NCI-H2227 treated with DMSO at 0.1 percent for 48 hours (cell line): ENCODE measurements around the gene LGALS12.
"Not testable (repeated sequence)": the region's sequence is repeated elsewhere in the genome, so short reads cannot be mapped to it uniquely, and the experiment has no call there.

Source experiments
- DNase-seq: peaks from one replicate; lab custom pipeline; 2025; lab: John Stamatoyannopoulos, UW

The LGALS12 gene

DNA sequence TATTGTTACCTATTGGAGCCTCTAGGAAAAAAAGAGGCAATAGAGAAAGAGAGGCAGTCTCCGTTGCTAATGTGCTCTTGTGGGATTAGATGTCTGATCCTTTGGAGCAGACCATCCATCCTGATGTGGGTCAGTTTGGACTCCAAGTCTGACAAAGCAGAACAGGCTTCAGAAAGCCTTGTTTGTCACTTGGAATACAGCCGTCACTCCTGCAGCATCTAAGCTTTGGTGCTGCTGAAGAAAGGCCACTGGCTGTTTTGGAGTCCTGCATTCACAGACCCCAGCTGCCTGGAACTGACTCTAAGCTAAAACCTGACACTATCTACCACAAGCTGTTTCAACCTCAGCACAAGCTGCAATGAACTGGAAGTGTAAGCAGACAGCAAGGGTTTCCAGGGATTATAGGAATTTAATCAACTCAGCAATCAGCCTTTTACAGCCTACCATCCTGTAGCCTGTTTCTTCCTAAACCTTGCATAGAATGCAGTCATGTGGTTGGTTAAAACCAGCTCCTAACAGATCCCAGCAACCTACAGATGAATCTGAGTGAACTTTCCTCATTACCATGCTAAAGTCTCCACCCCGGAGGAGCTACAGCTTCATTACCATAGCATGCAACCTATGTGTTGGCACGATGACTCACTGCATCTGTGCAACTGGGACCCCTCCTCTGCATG, 27.1 kb downstream of the LGALS12 start:
- no peak for DNase-seq

DNA sequence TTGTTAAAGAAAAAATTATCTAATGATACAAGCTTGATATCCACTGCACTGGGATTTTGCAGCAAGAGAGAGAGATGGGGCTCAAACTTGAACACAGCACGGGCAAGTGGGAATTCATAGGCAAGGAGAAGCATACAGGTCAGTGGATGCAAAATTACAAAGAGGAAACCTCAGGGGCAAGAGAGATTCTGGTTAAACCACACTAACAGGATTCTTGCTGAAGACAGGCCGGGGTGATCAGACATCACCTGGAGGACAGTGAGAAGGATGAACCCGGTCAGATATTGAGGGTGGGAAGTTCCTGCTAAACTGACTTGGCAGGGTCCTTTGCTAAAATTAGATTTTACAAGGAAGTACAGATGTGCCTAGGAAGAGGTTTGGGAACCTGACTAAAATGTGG, 28.2 kb downstream of the LGALS12 start:
- no peak for DNase-seq

DNA sequence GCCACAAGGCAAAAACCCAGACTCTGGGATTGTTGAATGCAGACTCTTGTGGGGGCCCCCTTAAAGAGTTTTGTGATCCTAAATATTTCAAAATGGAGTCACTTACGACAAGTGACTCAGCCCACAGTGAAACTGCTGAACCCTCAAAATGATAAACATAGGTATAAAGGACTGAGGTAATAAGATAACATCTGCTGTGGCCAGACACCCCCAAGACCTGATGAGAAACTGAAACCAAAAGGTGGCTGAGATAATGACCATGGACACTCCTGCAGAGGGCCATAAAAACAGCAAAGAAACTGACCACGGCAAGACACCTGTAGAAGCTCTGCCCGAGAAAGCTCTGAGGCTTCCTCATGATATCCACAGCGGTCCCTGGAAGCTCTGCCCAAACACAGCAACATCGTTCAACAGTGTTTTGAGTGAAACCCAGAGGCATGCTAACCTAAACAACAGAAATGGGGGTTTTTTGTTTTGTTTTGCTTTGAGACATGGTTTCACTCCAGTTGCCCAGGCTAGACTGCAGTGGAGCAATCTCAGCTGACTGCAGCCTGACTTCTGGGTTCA, 29.1 kb downstream of the LGALS12 start:
- no peak for DNase-seq

DNA sequence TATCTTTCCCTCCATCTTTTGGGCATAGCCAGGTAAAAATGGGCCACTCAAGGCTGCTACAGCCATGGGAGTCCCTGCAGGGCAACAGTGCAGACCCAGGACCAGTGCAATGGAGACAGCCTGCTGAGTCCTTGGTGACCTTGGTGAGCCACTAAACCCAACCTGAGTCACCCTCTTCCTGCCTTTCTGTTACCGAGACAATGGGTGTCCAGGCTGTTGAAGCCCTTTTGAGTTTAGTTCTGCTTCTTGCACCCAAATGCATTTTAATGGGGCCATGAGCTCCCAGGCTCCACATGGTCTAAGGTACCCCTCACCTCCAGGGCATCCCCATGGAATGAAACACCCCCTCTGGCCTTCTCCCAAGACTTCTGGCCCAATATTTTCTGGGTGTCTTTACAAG, 29.9 kb downstream of the LGALS12 start:
- no peak for DNase-seq

DNA sequence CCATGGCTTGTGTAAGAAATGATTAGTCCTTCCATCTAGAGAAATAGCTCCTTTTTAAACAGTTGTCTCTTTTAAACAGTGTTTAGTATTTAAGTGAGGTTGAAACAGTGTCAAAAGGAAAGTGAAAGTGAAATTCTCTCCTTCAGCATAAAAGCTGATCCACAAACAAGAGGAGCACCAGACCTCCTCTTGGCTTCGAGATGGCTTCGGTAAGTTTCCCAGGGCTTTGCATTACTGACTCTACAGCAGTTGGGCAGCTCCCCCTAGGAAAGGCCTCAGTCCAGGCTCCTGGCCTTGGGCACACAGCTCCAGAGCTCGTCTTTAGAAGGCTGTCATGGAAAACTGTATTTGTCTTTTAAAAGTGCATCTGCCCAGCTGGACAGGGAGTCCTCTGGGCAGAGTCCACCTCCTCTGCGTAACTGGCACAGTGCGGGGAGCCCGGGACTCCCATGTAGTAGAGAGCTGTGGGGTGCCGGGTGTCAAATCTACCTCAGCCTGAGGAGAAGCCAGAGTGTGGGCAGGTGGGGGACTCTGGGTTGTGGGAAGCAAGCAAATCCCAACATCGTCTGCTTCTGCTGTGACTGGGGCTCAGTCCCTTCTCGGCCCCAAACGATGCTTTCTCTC, 30.9 kb downstream of the LGALS12 start, which contains the start of gene PLAAT4:
TSS of gene PLAAT4 (plus strand) at position 140 of the 624 bp plus-strand sequence. CDS start at position 201, 61 bp downstream.
- no peak for DNase-seq

DNA sequence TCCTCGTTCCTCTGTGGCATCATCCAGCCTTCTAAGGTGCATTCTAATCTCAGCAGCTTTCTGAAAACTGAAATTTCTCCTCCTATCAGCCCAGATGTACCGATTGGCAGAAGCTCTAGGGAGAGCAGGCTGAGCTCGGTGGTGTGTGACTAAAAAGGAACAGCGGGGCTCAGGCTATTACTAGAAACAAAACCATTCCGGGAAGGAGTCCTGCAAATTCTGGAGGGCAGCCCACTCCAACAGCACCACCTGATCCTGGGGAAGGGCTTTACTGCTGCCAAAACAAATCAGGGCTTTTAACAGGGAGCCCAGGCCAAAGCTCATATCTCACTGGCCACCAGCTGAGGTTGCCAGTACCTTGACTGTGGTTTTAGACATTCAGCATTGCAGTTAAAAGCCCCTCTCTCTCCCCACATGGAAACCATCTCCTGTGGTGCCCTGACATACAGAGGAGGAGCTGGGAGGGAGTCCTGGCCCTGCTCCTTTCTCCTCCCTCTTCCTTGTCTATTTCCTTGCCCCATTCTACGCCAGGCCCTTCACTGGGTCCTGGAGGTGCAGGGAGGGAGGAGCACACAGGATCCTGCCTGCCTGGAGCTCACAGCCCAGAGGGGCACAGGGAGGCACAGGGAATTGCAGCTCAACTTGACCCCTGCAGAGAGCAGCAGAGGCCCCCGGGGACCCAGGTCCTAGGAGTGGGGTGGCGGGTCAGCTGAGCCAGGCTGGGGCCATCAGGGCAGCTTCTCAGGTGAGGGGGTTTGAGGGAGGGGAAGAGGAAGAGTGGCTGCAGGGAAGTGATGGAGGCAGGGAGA, 31.6 kb downstream of the LGALS12 start:
- DNase-seq = no peak

DNA sequence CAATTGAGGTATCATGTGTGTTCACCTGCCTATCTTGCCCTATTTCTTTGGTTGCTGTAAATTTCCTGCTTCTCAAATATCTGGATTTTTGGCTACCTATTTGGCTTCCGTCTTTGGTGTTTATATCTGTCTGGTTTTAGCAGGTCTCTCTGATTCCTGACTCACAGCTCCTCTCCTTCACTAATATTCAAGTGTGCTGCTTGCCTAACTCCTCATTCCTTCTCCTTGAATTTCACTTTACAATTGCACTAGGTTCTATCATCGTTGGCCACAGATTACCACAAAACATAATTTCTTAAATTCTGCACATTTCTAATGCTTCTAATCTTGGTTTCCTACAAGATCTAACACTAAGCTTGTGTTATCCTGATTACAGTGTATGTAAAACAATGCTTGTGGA, 36.6 kb downstream of the LGALS12 start:
- not testable (repeated sequence) for DNase-seq

DNA sequence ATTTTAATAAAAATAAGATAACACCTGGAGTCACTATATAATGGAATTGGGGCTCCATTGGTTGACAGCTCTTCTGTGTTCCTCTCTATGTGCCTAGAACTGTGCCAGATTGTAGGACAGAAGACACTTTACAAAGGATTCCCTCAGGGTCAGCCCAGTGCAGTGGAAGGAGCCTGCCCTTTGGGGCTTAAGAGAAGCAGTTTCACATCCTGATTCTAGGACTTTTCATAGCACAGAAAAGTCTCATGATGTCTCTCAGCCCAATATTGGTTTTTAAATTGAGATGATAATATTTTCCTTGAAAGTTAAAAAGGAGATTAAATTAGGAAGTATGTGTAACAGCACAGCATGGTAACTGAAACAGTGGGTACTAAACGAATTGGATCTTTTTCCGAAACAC, 37.8 kb downstream of the LGALS12 start:
- no peak for DNase-seq

DNA sequence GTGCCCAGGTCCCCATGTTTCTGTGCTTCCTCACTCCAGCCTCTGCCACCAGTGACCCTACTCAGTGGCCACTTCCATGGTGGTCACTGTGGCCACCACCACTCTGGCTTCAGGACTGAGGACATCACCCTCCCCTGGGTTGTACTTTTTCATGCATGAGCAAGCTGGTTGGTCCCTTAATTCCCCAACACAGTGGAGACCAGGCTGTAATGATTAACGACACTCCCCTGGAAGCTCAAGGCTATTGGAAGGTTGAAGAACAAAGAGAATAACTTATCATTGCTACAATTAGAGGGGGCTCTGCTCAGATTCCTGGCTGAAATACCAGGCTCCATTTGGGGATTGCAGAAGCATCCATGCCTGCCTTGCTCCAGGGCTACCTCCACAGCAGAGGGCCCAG, 41.2 kb downstream of the LGALS12 start:
- DNase-seq = no peak

DNA sequence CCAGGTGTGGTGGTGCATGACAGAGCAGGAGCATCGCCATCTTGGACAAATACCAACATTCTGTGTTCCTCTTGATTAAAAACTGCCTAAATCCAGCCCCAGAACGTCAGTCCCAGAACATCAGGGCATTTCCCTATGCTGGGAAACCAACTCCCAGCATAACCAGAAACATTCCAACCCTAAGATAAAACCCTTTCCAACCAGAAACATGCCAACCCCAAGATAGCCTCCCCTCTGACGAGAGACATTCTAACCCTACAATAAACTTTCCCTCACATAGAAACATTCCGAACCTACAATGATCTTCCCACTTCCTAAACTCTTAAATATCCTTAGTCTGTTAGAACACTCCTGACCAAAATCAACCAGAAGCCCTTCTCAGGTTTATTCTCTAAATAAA, 42.3 kb downstream of the LGALS12 start:
- DNase-seq = no peak

DNA sequence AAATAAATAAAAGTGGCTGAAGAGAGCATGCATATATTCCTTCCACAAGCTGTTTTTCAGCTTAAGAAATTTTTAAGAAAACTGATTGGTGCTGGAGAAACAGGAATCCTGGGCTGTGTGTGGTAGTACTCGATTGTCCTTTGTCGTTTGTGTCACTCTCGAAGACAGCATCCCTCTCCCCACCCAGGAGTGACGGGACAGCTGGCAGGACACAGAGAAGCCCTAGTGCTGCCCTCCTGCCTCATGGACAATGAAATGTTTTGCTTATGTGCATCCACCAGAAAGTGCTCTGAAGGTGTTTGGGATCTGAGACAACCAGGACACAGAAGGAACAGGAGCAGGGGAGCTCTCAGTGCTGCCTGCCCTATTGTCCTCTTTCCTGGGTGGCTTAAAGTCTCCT, 43.5 kb downstream of the LGALS12 start:
- DNase-seq = no peak

DNA sequence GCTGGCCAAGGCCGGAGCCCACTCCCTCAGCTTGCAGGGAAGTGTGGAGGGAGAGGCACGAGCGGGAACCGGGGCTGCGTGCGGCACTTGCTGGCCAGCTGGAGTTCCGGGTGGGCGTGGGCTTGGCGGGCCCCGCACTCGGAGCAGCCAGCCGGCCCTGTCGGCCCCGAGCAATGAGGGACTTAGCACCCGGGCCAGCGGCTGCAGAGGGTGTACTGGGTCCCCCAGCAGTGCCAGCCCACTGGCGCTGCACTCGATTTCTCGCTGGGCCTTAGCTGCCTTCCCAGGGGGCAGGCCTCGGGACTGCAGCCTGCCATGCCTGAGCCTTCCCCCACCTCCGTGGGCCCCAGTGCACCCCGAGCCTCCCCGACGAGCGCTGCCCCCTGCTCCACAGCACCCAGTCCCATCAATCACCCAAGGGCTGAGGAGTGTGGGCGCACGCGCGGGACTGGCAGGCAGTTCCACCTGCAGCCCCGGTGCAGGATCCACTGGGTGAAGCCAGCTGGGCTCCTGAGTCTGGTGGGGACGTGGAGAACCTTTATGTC, 44.3 kb downstream of the LGALS12 start:
- not testable (repeated sequence) for DNase-seq

DNA sequence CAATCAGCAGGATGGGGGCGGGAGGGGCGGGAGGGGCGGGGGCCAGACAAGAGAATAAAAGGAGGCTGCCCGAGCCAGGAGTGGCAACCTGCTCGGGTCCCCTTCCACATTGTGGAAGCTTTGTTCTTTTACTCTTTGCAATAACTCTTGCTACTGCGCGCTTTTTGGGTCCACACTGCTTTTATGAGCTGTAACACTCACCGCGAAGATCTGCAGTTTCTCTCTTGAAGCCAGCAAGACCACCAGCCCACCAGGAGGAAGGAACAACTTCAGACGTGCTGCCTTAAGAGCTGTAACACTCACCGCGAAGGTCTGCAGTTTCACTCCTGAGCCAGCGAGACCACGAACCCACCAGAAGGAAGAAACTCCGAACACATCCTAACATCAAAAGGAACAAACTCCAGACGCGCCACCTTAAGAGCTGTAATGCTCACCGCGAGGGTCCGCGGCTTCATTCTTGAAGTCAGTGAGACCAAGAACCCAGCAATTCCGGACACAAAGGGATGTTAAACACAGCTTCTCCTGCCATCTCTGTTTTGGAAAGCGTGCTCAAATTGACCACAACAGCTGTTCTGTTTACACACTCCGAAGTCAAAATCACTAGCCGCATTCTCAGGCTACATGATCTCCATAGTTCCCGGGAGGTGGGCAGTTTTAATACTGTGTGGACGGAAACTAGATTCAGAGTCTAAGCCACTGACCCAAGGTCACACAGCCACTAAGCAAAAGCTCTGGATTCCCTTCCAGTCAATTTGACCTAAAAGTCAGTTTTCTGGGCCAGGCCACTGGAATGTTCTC, 45.4 kb downstream of the LGALS12 start:
- no peak for DNase-seq

DNA sequence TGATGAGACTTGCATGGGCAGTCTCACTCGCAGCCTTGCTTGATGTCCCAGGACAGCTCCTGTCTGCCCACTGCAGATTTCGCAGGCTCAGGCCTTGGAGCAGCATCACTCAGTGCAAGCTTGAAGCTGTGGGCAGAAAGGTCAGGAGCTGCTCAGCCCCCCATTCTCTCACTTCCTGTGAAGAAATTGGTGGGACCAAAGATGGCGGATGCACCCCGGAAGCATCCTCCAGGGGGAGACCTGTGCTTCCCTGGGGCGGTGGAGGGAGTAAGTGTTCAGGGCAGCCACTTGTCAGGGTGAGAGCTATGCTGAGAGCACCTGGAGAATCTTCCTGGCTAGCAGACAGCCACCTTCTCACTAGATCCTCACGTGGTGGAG, 46.0 kb downstream of the LGALS12 start:
- no peak for DNase-seq

DNA sequence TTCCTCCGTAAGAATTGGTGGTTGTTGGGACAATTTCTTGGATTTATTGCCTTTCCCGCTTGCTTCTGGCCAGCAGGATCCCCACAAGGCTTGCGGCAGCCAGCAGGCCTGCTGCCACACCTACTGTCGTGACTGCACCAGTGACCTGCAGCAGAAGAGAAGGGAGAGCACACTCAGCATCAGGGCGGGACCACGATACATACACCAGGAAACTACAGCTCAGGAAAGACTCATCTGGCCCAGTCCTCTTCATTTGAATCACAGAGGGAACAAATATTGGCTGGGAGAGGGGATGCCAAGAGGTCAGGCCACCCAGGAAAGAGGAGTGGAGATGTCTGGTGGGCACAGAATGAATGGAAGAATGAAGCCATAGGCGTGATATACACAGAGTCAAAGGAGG, 47.0 kb downstream of the LGALS12 start:
- no peak for DNase-seq

DNA sequence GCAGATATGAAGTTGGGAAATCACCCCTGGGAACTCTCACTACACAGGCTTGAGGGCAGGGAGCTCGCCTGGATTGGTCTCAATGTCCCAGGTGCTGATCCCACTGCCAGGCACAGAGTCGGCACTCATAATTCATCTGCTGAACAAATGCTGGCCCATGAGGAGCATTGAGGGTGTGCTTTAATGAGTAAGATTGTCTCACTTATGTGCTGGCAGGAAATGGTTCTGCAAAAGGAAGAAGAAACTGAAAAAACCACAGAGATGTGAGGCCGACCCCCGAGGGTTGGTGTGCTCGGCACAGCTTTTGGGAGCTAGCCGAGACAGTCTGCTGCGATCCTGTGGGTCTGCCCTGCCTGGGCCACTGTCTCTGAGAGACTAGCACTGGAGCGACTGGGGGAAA, 47.9 kb downstream of the LGALS12 start:
- DNase-seq = no peak

DNA sequence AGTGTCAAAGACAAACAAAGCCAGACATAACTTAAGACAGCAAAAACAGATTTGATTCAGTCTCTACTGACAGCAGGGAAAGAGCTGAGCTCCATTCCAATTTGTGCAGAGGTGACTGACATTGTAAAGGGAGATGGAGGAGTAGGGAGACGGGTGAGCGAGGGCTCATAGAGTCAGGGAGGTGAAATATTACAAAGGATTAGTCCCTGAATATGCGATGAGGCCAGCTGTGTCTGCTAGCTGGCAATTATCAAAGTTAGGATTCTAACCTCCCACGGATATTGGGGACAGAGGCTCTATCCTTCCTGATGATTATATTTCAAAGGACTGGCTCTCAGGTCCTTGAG, 49.0 kb downstream of the LGALS12 start:
- DNase-seq = no peak

DNA sequence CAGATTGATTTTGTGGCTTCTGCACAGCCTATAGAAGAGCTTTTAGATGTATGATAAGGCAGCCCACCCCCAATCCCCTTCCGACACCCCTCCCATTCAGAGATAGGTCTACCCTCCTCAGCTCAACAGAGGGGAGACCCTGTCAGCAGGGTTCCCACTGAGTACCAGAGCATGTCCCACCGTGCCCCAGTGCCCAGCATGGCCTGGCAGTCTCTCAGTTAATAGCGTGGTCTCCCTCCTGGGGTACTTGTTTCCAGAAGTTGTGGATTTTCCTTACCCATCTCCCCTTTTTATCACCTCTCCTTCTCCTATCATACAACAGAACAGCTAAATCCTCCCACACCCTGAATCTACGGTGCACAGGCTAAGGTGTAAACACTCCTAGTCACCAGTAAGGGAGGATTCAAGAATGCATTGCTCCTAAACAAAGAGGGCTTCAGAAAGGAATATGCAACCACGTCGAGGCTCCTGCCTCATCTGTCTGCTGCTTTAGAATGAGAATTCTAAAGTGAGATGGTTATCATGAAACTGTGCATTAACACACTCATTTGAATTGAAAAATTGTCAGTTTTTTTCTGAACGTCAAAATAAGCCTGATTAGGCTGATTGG, 50.6 kb downstream of the LGALS12 start:
- DNase-seq = no peak

DNA sequence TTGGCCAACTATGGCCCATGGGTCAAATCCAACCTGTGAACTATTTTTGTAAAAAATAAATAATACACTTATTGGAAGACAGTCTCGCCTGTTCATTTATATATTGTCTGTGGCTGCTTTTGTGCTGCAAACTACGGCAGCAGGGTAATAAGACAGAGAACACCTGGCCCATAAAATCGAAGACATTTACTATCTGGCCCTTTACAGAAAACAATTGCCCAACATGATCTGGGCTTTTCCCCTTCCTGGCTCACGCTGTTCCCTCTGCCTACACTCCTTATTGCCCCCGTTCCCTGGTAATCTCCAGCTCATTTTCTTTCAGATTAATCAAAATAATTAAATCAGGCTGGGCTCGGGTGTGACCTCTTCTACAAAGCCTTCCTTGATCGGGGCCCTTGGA, 51.7 kb downstream of the LGALS12 start:
- DNase-seq = no peak

DNA sequence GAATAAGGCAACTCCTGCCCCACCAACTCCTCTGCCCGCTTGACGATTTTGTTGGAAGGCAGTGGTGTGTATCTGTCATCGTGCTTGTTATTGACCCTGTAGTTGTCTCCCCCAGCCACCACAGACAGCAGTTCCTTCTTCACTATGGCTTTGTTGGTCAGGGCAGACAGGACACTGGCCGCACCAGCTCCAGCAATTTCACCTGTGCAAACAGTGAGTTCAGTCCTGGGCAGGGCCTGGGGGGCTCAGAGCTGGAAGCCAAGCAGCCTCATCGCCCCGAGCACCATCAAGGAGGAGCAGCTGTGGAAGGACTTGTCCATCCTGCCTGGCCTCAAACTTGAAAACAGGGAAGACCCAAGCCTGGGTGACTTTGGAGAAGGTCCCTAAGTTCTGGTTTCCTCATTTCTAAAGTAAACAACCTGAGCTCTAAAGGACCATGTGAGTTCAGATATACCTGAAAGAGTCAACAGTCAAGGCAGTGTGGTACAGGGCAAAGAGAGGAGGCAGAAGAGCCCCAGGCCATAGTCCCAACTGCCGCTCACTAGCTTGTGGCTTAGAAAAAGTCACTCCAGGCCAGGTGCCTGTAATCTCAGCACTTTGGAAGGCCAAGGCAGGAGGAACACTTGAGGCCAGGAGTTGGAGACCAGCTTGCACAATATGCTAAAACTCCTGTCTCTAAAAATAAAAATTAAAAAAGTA, 52.7 kb downstream of the LGALS12 start:
- DNase-seq = no peak
